AG08396 (cell line): ENCODE data around the gene ZNF638.
"Not testable (repeated sequence)": the region's sequence is repeated elsewhere in the genome, so short reads cannot be mapped to it uniquely, and the experiment has no call there.

ENCODE experiments used
- DNase-seq: peaks from one replicate; pipeline ENCODE4 v3.0.0; 2012; ENCODE audit warnings: low spot score, mixed read lengths

Gene ZNF638

DNA sequence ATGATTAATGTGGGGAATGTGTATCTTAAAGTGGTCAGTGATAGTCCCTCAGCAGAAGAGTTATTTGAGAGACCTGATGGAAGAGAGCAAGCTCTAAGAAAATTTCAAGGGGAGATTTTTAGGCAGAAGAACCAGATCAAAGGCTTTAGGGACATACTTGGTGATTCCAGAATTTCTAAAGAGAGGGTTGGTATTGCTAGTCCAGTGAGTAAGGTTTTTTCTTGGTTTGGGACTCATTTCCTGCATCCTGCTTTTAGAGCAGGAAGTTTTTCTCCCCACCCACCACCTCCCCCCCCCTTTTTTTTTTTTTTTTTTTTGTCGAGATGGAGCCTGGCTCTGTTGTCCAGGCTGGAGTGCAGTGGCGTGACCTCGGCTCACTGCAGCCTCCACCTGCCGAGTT is 79.1 kb downstream of the ZNF638 start:
- no peak for DNase-seq

DNA sequence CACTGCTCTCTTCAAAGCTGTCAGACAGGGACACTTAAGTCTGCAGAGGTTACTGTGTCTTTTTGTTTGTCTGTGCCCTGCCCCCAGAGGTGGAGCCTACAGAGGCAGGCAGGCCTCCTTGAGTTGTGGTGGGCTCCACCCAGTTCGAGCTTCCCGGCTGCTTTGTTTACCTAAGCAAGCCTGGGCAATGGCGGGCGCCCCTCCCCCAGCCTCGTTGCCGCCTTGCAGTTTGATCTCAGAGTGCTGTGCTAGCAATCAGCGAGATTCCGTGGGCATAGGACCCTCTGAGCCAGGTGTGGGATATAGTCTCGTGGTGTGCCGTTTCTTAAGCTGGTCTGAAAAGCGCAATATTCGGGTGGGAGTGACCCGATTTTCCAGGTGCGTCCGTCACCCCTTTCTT is 85.3 kb downstream of the ZNF638 start:
- DNase-seq: not testable (repeated sequence)

DNA sequence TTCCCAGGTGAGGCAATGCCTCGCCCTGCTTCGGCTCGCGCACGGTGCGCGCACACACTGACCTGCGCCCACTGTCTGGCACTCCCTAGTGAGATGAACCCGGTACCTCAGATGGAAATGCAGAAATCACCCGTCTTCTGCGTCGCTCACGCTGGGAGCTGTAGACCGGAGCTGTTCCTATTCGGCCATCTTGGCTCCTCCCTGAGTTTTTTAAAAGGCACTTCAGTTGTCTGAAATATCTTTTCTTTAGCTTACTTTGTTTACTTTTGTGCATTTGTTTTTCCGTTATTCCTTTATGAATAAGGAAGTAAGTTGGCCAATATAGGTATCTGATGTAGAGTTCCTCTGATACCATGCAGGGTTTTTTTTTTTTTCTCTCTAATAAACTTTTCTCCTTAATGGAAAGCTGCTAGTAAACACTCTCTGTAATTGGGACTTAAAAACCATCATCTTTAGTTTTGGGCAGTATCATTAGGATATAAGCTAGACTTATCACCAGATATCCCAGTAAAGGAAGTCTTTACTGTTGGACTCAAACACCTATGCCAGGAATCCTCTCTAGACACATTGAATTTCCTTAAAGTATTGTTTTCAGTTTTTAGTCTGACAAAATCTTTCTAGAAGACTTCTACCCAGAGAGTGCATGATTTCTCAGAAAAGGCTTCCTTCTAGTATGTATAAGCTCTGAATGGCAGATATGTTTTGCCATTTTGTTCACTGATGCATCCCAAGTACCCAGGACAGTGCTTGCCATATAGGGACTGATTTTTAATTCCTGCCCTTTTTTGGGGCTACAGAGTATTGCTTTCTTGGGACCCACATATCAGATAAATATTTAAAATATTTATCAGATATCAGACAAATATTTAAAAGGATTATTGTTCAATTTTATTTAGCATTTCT is 86.0 kb downstream of the ZNF638 start:
- DNase-seq: no peak

DNA sequence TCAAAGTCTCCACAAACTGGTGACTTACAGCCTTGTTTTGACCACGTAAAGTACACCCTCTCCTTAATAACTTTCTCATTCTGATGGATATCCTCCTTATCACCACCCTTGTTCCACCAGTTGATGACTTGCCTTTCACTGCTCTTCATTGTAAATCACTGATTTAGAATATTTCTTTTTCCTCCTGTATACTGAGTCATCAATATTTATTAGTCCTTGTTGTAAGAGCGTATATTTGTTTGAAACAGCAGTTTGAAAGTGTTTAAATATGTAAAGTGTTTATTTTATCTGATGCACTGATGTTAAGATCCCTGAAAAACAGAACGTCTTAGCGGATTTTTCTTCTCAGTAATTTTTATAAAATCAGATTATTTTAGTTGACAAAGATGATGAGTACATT is 87.6 kb downstream of the ZNF638 start:
- DNase-seq: no peak

DNA sequence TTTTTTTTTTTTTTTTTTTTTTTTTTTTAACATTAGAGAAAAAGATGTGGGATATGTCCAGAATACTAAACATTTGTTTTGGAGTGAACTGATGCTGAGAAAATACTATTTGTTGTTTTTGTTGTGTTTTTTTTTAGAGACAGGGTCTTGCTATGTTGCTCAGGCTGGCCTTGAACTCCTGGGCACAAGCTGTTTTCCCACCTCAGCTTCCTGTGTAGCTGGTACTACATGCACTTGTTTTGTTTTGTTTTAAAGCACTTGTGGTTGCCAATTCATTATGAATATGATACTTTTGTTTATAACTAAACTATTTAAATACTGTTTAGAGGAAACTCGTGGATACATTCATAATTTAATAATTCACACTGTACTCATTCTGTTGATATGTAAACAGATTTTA is 88.4 kb downstream of the ZNF638 start:
- no peak for DNase-seq

DNA sequence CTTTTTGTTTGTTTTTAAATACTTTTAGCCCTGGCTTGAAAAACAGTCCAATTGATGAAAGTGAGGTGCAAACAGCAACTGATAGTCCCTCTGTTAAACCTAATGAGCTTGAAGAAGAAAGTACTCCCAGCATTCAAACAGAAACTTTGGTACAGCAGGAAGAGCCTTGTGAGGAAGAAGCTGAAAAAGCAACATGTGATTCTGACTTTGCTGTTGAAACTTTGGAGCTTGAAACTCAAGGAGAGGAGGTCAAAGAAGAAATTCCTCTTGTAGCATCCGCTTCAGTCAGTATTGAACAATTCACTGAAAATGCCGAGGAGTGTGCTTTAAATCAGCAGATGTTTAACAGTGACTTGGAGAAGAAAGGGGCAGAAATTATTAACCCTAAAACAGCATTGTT is 91.2 kb downstream of the ZNF638 start:
- no peak for DNase-seq

DNA sequence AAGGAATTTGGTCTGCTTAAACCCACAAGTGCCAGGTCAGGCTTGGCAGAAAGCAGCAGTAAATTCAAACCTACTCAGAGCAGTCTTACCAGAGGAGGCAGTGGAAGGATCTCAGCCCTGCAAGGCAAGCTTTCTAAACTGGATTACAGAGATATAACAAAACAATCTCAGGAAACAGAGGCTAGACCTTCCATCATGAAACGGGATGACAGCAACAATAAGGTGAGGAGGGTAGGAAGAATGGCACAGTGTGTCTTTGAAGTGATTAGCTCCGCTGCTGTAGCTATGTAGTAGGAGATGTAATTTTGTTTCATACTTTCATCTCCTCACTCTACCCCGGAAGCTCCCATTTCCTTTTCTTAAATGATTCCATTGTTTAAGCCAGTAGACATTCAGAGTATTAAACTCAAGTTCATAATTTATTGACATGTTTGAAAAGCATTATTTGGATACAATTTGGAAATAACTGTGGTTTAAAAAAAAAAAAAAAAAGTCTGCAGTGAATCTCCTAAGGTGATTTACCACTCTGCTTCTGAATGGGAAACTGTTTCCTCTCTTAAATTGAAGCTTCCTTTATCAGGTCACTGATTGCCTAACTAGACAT is 92.3 kb downstream of the ZNF638 start:
- DNase-seq: no peak

DNA sequence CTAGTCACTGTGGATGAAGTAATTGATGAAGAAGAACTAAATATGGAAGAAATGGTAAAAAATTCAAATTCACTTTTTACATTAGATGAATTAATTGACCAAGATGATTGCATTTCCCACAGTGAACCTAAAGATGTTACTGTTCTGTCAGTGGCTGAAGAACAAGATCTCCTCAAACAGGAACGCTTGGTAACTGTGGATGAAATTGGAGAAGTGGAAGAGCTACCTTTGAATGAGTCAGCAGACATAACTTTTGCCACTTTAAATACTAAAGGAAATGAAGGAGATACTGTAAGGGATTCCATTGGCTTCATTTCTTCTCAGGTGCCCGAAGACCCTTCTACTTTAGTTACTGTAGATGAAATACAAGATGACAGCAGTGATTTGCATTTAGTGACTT is 95.1 kb downstream of the ZNF638 start:
- DNase-seq: no peak

DNA sequence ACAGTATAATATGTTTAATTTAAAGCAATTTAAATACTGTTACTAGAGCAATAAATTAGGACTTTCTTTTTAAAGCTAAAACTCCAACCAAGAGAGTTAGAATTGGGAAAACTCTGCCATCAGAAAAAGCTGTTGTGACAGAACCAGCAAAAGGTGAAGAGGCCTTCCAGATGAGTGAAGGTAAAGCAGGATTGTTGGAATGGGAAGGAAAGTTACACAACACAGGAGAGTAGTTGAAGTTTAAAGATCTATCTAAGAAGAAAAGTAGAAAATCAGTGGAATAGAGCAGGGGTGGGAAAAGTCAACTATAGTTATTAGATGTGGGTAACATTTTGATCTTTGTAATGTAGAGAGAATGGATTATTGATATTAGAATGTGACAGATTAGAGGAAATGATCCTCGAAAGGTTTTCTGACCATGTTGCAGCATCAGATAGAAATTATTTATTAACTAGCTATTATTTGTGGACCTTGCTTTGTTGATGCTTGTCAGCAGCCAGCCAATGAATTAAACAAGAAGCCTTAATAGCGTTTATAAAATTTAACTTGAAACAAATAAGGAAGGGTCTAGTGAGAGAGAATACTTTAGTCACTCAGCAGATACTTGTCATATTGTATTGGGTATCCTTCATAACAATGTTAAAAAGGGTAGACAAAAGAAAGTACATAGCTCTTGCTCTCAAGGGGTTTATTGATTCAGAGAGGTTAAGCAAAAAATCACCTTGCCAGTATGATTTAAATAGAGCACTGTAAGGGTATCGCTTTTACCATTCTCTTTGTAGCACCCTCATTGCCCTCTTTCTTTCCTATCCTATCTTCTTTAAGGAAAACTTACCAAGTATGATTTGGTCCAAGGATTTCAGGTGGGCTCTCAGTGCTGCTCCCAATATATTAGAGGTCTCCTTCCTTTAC is 97.1 kb downstream of the ZNF638 start:
- DNase-seq: no peak

DNA sequence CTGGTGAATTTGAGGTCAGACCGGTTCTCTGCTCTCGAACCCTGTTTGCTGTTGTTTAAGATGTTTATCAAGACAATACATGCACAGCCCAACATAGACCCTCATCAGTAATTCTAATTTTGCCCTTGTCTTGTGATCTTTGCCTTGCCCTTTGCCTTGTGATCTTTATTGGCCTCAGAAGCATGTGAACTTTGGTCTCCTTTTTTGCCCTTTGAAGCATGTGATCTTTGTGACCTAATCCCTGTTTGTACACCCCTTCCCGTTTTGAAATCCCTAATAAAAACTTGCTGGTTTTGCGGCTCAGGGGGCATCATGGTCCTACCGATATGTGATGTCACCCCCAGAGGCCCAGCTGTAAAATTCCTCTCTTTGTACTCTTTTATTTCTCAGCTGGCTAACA is 113.6 kb downstream of the ZNF638 start:
- not testable (repeated sequence) for DNase-seq

DNA sequence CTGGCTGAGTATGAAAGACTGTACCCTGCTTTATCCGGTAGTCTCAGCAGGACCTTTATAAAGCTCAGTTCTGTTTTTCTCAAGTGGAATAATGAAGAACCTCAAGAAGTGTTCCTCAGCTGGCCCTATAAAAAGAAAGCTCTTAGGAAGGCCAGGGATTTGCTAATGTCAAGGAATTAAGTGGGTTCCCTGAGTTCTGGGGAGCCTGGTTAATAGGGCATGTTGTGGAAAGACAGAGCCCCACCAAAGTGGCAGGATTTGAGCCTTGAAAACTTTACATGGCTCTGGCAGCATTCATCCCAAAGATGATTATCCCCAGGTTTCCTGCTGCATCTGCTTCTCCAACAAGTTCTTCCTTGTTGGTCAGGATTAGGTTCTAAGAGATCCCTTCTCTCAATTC is 114.9 kb downstream of the ZNF638 start:
- DNase-seq: no peak

DNA sequence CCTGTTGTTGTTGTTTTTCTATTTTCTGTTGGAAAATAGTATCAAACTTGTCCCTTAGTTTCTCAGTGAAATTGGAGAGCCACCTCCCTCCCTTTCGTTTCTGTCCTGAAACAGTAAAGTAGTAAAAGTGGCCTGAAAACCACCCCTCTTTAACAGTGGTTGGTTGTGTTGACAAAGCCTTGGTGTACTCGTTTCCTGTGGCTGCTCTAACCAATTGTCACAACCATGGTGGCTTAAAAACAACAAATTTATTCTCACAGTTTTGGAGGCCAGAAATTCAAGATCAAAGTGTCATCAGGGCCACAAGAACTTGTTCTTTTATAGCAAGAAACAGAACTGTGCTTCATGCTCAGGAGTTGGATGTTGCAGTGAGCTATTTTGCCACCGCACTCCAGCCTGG is 117.8 kb downstream of the ZNF638 start:
- DNase-seq: no peak

DNA sequence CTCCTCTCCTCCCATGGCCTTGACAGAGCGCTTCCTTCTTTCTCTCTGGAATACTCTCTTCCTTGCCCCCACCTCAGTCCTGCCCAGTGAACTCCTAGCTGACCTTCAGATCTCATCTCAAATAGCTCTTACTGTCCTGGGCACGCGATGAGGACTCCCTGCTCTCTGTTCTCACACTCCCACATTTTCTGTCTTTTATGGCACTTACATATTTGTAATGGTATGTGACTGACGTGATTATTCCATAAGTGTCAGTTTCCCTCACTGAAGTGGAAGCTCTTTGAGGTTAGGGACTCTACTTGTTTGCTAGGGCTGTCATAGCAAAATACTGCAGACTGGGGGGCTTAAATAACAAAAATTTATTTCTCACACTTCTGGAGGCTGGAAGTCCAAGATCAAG is 120.1 kb downstream of the ZNF638 start:
- DNase-seq: no peak

DNA sequence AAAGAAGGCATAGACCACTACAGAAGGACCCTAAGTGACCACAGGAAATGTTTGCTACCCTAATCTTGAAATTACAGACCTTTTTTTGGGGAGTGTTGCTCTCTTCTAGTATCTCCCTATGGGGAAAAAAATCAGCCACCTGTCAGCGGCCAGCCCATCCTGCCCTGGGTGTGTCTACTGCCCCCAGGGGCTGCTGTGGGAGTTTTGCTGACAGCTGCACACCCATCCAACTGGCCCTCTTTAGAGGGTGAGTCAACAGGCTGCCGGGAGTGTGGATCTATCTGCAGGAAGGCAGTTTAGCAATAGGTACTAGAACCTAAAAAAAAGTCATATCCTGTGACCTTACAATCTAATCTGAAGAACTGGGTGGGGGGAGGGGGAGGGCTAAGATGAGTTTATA is 121.0 kb downstream of the ZNF638 start:
- no peak for DNase-seq

DNA sequence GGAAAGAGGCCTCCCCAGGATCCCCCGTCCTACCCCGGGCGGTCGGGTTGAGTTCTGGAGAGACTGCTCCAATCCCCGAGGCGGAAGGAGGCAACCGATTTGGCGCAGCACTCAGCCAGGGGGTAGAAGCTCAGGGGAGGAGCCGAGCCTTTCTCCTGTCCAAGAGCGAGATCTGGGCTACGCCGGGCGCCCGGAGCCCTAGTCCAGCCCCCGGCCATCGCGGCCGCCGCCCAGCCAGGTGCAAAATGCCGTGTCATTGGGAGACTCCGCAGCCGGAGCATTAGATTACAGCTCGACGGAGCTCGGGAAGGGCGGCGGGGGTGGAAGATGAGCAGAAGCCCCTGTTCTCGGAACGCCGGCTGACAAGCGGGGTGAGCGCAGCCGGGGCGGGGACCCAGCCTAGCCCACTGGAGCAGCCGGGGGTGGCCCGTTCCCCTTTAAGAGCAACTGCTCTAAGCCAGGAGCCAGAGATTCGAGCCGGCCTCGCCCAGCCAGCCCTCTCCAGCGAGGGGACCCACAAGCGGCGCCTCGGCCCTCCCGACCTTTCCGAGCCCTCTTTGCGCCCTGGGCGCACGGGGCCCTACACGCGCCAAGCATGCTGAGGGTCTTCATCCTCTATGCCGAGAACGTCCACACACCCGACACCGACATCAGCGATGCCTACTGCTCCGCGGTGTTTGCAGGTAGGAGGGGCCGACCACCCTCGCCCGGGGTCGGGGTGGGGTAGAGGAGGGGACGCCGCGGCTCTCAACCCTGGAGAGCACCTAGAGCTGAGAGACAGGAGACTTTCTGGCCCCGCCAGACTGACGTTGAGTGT is 122.0 kb downstream of the ZNF638 start, which contains the start of gene DYSF:
Gene DYSF (plus strand): TSS at position 158 of the 817 bp plus-strand sequence.
- peak; percentile 46 for DNase-seq

DNA sequence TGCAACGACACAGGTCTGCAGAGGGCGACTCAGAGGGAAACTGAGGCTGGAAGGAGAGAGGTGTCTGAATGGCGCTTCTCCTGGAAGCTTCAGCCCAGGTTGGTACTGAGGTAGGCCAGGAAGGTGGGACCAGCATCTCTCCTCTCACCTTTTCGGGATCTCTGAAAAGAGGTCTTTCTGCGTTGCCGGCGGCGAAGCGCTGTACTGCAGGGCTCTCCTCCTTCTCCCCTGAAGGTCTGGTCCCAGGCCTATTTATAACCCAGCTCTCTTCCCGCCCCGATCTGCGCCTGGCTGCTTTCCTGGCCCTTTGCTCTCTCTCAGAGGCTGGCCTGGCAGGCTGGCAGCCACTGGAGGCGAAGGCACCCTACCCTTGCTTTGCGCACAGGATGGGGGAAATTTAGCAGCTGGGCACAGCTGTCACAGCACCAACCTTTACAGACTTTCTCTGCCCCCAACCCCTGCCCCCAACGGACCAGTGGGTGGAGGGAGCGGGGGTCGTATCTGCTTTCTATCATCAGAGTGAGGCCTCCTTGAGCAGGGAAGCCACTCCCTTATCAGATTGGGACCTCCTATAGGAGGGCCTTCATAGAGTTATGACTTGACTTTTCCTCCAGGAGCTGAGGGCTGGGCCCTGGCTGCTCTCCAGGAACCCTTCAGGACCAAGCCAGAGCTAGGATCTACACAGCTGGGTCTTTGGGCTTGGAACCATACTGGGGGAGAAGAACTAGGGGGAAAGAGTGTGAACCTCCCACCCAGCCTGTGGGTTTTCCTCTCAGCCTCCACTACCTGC is 122.8 kb downstream of the ZNF638 start:
- DNase-seq: no peak

DNA sequence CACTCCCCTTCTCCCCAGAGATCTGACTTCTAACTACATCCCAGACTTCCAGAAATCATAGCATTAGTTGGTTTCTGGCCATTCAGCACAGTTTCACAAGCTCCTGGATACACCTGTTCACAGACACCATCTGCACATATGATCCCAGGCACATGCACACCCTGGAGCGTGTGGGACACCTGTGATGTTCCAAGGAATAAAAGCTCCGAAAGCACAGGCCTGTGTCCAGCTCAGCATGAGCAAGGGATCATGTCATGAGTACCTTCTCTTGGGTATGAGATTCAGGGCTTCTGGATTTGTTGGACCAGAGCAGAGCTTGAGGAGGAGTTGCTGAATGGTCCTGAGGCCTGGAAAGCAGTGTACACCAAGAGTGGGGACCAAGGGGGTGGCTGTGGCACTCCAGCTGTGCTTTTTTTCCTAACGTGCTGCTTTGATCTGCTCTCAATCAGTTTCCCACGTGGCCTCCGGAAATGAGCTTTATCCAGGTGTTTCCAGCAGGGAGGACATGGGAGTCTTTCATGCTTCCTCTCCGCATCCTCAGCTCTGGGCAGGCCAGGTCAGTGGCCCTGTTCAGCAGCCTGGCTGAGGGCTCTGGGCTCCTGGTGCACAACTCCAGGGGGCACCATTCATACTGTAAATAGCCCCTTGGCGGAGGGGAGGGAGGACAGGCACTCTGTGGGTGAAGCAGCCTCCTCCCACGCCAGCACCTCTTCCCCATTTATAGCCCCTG is 123.6 kb downstream of the ZNF638 start:
- no peak for DNase-seq

DNA sequence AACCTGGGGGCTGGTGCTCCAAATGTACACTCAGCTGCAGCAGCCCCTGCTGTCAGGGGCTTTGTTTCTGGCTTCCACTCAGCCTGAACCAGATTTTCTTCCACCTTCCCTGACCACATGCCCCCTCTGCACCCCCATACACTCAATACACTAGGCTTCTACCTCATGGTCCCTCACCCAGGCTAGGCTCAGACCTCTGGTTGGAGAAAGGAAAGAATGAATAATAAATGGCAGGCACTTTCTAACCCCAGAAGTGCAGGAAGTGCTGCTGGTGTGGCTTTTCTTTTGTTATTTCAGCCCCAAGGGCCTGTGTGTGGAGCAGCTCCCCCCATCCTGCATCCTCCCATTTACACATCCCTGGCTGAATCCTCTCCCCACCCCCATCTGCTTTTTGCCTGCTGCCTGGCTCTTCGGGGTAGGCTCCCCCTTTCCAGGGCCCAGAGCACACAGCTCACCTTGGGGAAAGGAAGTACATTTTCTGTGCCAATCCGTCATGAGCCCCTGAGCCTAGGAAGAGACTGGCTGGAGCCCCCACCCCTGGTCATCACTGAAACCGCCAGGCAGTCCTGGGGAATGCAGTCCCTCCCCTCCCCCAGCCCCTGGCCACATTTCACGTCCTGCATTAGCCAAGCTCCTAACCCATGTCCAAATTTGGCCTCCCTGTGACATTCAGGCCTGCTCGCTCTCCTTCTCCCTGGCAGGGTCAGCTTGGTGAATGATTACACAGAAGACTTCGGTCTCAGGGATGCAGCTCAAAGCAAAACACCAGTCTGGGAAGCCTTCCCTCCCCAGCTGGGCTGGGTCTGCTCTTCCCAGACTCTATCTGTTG is 124.4 kb downstream of the ZNF638 start:
- no peak for DNase-seq

DNA sequence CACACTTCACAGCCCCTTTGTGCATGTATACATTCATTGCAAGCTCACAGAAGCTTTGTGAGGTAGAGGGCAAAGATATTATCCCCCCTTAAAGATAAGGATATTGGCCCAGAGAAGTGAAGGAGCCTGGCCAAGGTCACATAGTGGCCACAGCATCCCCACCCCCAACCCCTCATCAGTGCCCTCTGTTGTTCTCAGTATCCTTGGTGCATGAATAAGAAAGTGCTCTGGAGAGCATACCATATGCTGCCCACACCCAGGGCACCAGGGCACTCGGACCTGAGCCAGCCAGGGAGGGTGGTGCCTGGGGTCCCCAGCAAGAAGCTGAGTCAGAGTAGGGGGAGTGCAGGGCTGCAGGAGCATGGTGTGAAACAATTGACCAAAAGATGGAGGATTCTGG is 125.0 kb downstream of the ZNF638 start:
- no peak for DNase-seq
